Measurements from ENCODE around the gene RHOU.
"Not testable (repeated sequence)": the region's sequence is repeated elsewhere in the genome, so short reads cannot be mapped to it uniquely, and the experiment has no call there.

RHOU gene

DNA sequence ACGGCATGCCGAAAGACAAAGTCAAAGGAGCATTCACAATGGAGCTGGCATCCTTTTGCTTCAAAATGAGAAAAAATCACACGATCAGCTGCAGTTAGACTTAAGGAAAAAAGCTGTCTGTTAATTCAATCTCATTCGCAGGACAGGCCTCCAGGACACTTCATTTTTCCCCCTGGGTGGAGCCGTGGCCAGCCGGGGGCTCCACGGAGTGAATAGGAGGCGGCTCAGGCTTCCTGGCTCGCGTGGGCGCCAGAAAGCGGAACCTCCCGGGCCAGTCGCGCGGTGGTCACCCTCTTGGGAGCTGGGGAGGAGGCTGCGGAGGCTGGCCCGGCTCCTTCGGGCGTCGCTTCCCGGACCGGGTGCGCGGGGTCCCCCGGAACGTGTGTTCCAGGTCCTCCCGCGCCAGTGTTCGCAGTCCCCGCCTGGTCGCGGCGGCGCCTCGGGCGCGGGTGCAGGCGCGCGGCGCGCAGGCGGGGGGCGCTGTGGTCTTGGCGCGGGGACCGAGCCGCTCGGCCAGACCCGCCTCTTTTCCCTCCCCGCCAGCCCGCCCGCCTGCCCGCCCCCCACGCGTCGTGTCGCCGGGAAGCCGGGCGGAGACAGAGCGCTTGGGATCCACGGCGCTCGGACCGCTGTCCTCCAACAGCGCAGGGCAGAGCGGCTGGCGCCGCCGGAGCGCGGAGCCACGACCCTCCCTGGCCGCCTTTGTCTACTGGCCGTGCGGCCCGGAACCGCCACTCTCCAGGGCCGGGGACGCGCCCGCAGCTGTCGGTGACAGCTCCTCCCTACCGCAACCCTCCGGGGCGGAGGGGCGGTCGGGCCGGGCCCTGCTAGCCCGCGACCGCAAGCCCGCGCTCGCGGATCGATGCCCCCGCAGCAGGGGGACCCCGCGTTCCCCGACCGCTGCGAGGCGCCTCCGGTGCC is at the start of gene RHOU:
RHOU (plus strand) TSS at position 599 of the 921 bp plus-strand sequence; CDS start at position 863, 264 bp downstream.
- FAIRE-seq: no peak

DNA sequence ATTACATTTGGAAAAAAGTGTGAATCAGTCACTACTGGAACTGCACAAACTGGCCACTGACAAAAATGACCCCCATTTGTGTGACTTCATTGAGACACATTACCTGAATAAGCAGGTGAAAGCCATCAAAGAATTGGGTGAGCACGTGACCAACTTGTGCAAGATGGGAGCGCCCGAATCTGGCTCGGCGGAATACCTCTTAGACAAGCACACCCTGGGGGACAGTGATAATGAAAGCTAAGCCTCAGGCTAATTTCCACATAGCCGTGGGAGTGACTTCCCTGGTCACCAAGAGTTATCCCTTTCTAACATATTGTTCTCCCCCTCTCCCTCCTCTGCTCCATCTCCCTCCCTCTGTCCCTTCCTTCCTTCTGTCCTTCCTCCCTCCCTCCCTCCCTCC is 47.7 kb upstream of the RHOU start:
- FAIRE-seq: no peak

DNA sequence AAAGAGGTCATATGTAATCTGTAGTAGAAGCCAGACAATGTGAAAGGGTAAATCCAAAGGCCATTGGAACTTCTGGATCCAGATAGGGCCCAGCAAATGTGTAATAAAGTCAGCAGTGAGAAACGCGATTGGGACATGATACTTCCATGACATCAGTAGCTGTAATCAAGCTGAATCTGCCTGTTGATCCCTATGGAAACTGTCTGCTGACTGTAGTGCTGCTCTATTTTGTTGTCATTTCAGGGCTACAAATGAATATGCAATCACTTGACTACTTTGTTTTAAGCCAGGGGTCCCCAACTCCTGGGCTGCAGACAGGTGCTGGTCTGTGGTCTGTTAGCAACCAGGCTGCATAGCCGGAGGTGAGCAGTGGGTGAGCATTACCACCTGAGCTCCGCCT is 46.0 kb upstream of the RHOU start:
- FAIRE-seq: no peak

DNA sequence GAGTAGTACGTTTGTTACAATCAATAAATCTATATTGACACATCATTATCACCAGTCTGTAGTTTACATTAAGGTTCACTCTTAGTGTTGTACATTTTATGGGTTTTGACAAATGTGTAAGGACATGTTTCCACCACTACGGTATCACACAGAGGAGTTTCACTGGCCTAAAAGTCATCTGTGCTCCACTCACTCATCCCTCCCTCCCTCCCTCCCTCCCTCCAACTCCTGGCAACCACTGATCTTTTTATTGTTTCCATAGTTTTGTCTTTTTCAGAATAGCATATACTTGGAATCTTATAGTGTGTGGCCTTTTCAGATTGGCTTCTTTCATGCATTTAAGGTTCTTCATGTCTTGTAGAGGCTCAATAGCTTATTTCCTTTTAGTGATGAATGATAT is 44.1 kb upstream of the RHOU start:
- FAIRE-seq: no peak

DNA sequence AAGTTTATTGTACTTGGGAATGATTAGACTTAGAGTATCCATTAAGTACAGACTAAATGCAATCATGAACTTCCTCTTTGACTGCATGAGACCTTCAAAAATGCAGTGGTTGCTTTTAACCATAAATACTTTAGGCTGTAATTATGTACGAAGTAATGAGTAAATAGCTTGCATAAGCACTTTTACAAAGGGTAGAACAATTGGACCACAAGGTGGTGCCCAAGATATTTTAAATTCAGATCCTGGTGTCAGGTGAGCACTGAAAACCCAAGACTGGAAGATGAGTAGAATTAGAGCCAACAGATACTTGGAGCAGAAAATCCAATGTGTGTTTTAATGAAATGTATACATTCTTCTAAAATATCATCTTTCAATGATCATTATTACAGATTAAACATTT is 43.4 kb upstream of the RHOU start:
- peak; percentile 79 for FAIRE-seq

DNA sequence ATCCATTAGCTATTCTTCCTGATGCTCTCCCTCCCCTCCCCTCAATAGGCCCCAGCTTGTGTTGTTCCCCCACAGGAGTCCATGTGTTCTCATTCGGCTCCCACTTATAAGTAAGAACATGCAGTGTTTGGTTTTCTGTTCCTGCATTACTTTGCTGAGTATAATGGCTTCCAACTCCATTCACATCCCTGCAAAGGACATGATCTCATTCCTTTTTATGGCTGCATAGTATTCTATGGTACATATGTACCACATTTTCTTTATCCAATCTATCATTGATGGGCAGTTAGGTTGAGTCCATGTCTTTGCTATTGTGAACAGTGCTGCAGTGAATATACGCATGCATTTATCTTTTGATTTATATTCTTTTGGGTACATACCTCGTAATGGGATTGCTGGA is 40.8 kb upstream of the RHOU start:
- not testable (repeated sequence) for FAIRE-seq

DNA sequence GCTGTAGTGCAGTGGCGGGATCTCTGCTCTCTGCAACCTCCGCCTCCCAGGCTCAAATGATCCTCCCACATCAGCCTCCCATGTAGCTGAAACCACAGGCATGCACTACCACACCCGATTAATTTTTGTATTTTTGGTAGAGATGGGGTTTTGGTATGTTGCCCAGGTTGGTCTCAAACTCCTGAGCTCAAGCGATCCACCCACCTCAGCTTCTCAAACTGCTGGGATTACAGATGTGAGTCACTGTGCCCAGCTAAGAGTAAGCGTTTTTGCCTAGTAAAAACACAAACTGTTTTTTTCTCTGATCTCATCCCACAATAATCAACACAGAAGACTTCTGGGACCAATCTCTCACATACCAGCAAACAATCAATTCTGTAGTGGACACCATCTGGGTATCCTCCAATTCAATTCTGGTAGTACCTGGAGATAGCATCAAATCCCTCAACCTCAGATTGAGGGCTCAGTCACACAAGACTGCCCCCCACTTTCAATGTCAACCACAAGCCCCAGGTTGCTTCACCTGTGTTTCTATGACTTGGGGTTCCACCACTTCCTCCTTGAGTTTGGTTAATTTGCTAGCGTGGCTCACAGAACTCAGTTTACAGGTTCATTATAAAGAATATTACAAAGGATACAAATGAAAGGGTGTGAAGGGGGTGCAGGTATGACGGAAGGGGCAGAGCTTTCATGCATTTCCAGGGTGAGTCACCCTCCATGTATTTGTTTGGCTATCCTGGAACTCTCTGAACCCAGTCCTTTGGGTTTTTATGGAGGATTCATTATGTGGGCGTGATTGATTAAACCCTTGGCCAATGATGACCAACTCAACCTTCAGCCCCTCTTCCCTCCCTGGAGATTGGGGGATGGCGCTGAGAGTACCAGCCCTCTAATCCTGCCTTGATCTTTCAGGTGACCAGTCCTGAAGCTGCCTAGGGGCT is 40.0 kb upstream of the RHOU start:
- no peak for FAIRE-seq

DNA sequence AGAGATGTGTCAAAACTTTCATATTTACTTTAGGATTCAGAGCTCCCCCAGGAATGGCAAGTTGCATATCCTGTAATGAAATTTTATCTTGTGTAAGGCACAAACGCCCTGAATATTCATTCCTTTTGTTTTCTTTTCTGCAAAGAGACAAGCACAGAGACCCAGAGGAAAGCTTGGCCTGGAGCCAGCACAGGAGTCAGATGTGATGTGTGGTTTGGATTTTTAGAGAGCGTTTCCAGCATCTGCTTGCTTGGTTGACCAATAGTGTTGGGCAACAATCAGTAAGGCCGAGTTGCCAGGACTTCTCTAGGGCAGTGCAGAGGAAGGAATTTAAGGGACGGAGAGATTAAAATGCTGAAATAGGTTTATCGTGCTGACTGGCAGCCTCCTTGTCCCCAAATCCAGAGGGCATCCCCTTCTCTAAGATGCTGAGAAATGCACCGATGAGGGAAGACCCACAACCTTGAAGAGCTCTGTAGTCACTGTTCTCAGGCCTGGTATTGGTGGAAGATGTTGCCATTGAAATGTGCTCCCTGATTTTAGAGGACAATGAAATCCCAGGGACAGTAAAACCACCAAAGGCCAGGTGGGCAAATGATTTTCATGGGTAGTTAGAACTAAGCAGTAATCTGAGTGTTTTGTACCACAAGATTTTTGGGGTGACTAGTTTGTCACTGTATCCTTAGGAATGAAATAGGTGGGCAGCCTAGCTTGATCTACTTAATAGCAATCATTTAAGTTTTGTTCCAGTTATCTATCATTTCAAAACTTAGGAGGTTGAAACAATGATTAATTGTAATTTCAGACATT is 37.9 kb upstream of the RHOU start:
- FAIRE-seq: no peak

DNA sequence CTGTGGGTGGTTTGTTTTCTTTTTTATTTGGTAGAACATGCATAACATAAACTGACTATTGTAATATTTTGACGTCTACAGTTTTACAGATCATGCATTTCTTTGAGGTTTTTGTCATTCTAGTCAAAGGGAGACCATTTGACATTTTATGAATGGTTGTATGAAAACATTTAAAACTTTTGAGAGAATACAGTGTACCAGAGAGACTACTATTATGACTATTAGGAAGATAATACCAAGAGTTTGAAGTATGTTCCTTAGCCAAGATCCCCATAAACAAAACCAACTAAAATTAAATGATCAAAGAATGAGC is 37.3 kb upstream of the RHOU start:
- FAIRE-seq: no peak

DNA sequence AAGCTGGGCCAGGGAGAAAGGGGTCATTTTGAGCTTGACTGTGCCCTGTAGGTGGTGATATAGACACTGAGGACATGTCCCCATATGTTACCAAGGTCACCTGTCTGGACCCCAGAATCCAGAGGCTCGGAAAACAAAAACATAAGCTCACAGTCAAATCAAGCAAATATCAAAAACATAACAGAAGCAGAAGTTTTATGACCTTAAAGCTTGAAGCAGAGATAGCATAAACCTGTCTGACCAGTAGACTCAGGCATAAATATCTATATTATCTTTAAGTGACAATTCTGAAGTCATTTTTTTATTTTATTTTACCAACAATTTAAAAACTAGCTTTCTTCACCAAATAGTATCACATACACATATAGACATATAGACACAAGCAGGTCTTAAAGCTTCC is 32.8 kb upstream of the RHOU start:
- FAIRE-seq: no peak

DNA sequence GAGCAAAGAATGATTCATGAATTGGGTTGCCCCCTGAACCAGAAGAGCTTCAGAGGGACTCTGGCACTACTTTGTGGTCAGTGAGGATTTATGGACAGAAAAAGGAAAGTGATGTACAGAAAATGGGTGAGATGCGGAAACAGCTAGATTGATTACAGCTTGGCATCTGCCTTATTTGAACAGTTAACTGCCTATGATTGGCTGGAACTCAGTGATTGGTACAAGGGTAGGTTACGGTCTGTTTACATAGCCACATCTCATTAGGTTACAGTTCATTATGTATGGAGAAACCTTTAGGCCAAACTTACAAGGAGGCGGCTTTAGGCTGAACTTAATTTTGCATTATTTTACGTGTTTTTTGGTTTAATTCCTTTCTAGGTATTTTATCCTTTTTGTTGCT is 29.0 kb upstream of the RHOU start:
- no peak for FAIRE-seq

DNA sequence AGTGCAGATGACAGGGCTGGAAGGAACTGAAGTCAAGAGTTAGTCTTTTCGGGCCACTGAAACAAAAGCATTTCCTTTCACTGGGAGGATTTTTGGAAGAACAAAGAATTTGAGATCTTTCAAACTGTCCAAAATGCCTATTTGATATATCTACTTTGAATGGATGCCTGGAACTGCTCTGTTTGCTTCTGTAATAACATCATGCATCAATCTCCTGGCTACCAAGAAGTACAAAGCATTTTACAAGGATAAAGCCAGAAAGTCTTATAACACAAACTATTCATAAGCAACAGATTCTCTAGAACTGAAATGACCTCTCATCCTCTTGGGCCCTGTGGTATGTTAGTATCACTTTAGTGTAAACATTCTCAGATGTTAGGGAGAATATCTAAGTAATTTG is 18.2 kb upstream of the RHOU start:
- no peak for FAIRE-seq

DNA sequence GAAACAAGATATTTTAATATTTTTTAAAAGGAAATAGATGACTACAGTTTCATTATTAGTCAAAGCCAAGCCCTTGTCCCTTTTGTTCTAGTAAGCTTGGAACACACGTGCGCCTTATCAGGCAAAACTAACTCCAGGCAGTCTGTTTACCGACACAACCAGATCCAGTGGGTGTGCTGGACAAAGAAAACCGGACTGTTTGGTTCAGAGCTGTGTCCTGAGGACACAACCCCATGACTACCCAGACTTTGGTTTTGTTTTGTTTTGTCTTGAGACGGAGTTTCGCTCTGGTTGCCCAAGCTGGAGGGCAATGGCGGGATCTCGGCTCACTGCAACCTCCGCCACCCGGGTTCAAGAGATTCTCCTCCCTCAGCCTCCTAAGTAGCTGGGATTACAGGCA is 13.9 kb upstream of the RHOU start:
- no peak for FAIRE-seq

DNA sequence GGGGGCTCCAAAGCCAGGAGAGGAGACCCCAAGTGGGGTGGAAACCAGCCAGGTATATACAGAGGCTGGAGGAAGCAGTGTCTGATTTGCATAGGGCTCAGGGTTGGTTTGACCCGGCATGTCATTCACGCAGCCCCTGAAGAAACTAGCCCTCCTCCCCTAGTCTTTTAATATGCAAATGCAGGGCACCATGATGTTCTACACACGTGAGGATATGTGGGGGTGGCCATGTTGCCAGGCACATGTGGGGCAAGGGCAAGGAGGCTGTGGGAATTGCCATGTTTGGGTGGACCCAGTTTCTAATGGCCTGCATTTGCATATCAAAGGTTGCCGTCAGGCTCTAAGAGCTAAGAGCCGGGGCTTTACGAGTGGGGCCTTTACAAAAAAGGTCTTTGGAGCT is 12.0 kb upstream of the RHOU start:
- FAIRE-seq: no peak

DNA sequence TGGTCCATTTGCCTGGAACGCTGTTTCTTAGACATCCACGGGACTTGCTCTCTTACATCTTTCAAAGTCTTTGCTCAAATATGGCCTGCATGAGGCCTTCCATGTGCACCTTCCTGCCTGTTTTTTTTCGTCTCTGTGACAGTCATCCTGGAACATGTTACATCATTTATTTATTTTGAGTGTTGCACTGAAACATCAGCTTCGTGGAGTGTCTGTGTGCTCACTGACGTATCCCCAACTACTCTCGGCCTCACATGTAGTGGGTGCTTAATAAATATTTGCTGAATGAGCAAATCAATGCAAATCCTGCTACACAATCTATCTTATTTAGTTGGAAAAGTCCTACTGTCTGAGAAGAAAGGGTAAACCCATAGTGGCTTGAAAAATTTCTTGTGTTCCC is 11.4 kb upstream of the RHOU start:
- FAIRE-seq: no peak

DNA sequence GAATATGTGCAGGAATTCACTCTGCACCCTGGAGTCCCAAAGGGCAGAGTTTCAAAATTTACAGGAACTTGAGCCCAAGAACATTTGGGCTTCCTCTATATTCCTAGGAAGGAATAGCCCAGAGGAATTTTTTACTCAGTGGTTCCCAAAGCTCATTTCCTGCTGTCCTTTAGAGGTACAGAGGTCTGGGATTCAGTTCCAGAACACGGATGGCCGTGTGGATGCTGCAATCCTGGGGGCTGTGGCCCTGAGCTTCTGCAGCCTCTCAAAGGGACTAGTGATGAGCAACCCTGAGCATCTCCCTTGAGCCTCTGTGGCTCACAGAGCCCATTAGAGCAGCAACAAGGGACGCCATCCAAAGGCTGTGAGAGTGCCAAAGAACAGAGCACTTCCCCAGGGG is 10.1 kb upstream of the RHOU start:
- FAIRE-seq: no peak

DNA sequence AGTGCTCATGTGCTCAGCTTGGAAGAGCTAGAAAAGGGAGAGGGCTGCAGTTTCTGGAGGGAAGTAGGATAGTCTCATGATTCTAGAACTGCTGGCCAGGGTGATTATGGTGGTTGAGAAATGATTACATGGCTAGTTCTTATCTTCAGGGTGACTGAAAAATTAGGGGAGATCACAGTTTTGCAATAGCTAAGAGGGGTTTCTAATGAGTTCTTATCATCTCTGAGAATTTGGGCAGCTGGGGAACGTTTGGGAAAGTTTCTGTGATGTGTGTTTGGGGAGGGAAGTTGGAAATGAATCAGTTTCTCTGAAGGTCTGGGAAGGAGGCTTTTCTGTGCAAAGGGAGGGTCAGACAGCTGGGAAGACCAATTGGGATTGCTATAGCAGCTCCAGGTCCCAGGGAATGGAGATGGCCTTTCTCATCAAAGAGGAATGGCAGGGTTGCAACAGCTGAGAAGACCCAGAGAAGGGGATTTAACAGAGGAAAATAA is 7.6 kb upstream of the RHOU start:
- FAIRE-seq: no peak

DNA sequence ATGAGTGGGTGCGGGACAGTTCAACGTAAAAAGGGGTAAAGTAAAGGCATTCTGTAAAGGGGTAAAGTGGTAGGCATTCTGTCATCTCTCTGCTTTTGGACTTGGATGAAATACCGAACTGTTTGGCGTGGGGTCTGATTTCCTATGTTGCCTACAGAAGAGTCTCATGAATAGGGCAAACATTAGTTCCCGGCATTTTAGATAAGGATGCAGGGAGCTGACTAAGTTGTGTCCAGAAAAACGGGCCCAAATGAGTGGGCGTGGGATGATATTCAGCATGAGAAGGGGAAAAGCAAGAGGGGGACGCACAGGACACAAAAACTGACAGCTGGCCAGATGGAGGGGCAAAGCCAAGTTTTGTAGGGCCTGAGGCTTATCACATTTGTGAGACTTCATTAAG is 2.9 kb upstream of the RHOU start:
- FAIRE-seq: no peak

DNA sequence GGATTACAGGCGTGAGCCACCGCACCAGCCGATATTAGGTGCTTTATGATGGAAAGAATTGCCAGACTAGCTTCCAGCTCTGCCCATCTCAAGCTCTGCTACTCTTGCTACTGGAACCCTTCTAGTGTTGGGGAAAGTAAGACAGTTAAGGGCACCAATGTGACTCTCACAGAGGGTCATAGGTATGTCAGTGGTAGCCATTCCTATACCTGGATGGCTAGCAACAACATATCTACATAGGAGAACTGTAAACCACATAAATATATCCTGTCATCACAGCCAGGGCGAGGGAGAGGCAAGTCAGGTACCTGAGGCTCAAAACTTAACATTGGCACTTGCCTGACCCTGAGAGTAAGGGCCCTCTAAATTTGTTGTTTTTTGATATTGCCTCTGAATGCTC is 1.7 kb upstream of the RHOU start:
- no peak for FAIRE-seq

DNA sequence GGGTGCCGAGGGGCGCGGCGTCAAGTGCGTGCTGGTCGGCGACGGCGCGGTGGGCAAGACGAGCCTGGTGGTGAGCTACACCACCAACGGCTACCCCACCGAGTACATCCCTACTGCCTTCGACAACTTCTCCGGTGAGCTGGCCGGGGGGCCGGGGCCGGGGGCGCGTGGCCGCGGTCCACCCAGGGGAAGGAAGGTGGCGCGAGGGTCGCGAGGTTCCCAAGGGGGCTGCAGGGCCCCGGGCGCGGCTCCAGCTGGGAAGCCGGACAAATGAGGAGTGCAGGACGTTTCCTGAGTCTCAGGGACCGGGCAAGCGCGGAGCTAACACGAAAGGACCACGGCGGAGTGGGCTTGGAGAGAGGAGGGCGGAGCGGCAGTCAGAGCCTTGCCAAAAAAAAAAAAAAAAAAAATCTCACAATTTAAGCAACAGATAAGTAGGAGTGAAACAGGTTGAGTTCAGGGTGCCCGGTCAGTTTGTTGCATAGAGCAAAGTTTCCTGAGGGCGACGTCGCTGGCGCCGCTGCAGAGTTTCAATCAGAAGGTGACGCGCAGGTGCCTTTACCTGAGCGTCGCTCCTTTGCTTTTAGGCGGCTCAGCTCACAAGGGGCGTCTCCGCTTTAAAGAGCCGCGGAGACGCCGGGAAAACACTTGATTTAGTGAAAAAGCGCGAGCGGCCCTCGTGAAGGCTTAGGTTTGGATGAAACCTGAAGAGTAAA is 750 bp downstream of the RHOU start:
- no peak for FAIRE-seq

DNA sequence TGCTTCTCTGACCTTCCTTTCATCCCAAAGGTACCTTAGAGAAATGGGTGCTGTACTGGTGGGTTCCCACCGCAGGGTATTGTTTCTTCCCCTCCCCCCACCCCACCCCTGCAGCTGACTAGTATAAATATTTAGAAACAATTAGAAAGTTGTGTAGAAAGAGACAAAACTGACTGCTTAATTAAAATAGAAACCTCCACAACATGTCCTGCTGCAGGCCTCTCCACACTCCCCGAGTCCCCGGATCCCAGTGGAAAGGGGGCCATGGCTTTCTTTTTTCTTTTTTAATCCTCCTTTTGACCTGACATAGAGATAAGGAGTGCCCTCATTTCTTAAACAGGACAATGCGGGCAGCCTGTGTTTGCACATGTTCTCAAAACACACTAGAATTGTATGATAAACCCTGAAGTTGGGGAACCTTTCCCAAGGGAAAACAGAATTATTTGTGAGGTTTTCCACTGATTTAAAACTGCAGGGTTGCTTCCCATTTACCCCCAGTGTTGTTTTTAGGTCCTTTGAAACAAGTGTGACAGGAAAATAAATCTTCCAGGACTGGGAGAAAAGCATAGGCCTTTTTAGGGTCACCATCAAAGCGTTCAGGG is 1.7 kb downstream of the RHOU start:
- FAIRE-seq: no peak

DNA sequence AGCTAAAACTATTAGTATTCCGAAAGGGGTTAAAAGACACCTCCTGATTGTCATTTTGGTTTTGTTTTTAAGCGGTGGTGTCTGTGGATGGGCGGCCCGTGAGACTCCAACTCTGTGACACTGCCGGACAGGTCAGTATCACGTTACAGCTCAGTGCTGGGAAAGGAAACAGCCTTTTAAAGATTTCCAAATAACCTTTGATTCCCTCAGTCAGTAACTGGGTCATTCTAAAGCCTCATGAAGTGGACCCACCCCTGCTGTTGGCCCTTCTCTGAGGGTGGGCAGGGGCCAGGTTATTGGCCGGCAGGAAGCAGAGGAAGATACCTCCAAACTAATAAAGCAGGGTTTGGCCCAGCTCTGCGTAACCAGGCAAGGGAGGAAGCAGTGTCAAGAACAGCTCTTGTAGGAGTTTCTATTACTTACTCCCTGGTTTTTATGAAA is 2.3 kb downstream of the RHOU start:
- no peak for FAIRE-seq
